Mesenchymal stem cell (in vitro differentiated cells and primary cell): ENCODE data around the gene SERTAD1.

Experiments used
- DNase-seq: peaks from one replicate; pipeline ENCODE4 v3.0.0-alpha.2; 2013
- H2AFZ ChIP-seq: one replicate; pipeline ENCODE4 v1.6.1; 2013; ENCODE audit warnings: low read depth, mild to moderate bottlenecking, control low read depth, inconsistent platforms, low read length, moderate library complexity
- H2AK5ac ChIP-seq: 2 replicates; pipeline ENCODE4 v1.6.1; 2013; ENCODE audit warnings: low read length, moderate library complexity, mild to moderate bottlenecking, inconsistent platforms; ENCODE audit not compliant: severe bottlenecking
- H2BK120ac ChIP-seq: one replicate; pipeline ENCODE4 v1.6.1; 2013; ENCODE audit warnings: low read depth, mild to moderate bottlenecking, inconsistent platforms, low read length, moderate library complexity
- H2BK12ac ChIP-seq, 2 experiments: one replicate each; pipeline ENCODE4 v1.6.1; 2013; ENCODE audit warnings: inconsistent platforms in 2 of 2, low read length in 2 of 2, mild to moderate bottlenecking in 2 of 2, moderate library complexity in 2 of 2, control low read depth in 1 of 2
- H2BK15ac ChIP-seq: one replicate; pipeline ENCODE4 v1.6.1; 2013; ENCODE audit warnings: mild to moderate bottlenecking, low read depth, inconsistent platforms; ENCODE audit not compliant: poor library complexity, severe bottlenecking
- H2BK5ac ChIP-seq: 2 replicates; pipeline ENCODE4 v1.6.1; 2013; ENCODE audit warnings: low read depth, mild to moderate bottlenecking, low read length, control low read depth, inconsistent platforms; ENCODE audit not compliant: poor library complexity, severe bottlenecking
- H3K14ac ChIP-seq, 2 experiments: one replicate each; pipeline ENCODE4 v1.6.1; 2013; ENCODE audit warnings: inconsistent platforms in 2 of 2, low read length in 2 of 2, control low read depth in 1 of 2, mild to moderate bottlenecking in 1 of 2, moderate library complexity in 1 of 2
- H3K18ac ChIP-seq, 2 experiments: one replicate each; pipeline ENCODE4 v1.6.1; 2013; ENCODE audit warnings: inconsistent platforms in 2 of 2, low read length in 2 of 2, control low read depth in 1 of 2, low read depth in 1 of 2, mild to moderate bottlenecking in 1 of 2
- H3K23ac ChIP-seq, 2 experiments: one replicate each; pipeline ENCODE4 v1.6.1; 2013; ENCODE audit warnings: inconsistent platforms in 2 of 2, low read length in 2 of 2, mild to moderate bottlenecking in 2 of 2, moderate library complexity in 2 of 2, control low read depth in 1 of 2
- H3K27ac ChIP-seq: 2 replicates; pipeline ENCODE4 v1.5.1; 2013; ENCODE audit warnings: mild to moderate bottlenecking, moderate library complexity, low read length, control low read depth, inconsistent platforms; ENCODE audit not compliant: poor library complexity, severe bottlenecking
- H3K27me3 ChIP-seq, 2 experiments: 2 replicates each; pipeline versions ENCODE4 v1.6.1 to v1.7.0; 2013; ENCODE audit warnings: low read length in 2 of 2, mild to moderate bottlenecking in 2 of 2, moderate library complexity in 2 of 2, control low read depth in 1 of 2, inconsistent platforms in 1 of 2; ENCODE audit not compliant: control insufficient read depth in 1 of 2, insufficient read depth in 1 of 2
- H3K36me3 ChIP-seq, 2 experiments: 2 replicates each; pipeline versions ENCODE4 v1.6.1 to v1.7.0; 2013; ENCODE audit warnings: low read length in 2 of 2, control low read depth in 1 of 2, inconsistent platforms in 1 of 2, low read depth in 1 of 2, mild to moderate bottlenecking in 1 of 2; ENCODE audit not compliant: insufficient read depth in 2 of 2, control insufficient read depth in 1 of 2
- H3K4ac ChIP-seq, 2 experiments: one replicate each; pipeline ENCODE4 v1.6.1; 2013; ENCODE audit warnings: inconsistent platforms in 2 of 2, low read length in 2 of 2, mild to moderate bottlenecking in 2 of 2, moderate library complexity in 2 of 2, control low read depth in 1 of 2, low read depth in 1 of 2
- H3K4me1 ChIP-seq: 2 replicates; pipeline ENCODE4 v1.6.1; 2013; ENCODE audit warnings: low read depth, low read length, control low read depth; ENCODE audit not compliant: control insufficient read depth, insufficient read depth
- H3K4me2 ChIP-seq: 2 replicates; pipeline ENCODE4 v1.6.1; 2013; ENCODE audit warnings: low read length, mild to moderate bottlenecking, inconsistent platforms; ENCODE audit not compliant: poor library complexity, severe bottlenecking
- H3K4me3 ChIP-seq, 2 experiments: 2 replicates each; pipeline versions ENCODE4 v1.5.1 to v1.7.0; 2013; ENCODE audit warnings: low read length in 2 of 2, mild to moderate bottlenecking in 2 of 2, control low read depth in 1 of 2, low read depth in 1 of 2; ENCODE audit not compliant: insufficient read depth in 1 of 2
- H3K79me1 ChIP-seq: replicated peaks from 2 replicates; pipeline ENCODE4 v1.6.1; 2013; ENCODE audit warnings: mild to moderate bottlenecking, control low read depth, low read length, inconsistent platforms; ENCODE audit not compliant: poor library complexity, severe bottlenecking
- H3K9ac ChIP-seq: 2 replicates; pipeline ENCODE4 v1.7.0; 2013; ENCODE audit warnings: mild to moderate bottlenecking, low read length, moderate library complexity
- H3K9me3 ChIP-seq: 2 replicates; pipeline ENCODE4 v1.7.0; 2013; ENCODE audit warnings: mild to moderate bottlenecking, low read length; ENCODE audit not compliant: control insufficient read depth
- H4K8ac ChIP-seq: one replicate; pipeline ENCODE4 v1.6.1; 2013; ENCODE audit warnings: inconsistent platforms, mild to moderate bottlenecking, low read length, moderate library complexity
- H4K91ac ChIP-seq: one replicate; pipeline ENCODE4 v1.6.1; 2013; ENCODE audit warnings: mild to moderate bottlenecking, low read length, inconsistent platforms
- WGBS: methylation state at CpG from one replicate; pipeline ENCODE4 v1.1.7; 2013; ENCODE audit warnings: mixed read lengths; 5-methylcytosine and 5-hydroxymethylcytosine counted together

SERTAD1 gene

GRCh38 chr19:40417643-40417981 is 8.2 kb downstream of the SERTAD1 start:
- Histone ChIP-seq H3K27me3 (peaks cover 3 to 9% of the 10 kb centered on the region in 2 experiments), H3K4ac (peak overlapping the region; percentile 68 to 99), H2AFZ (no peak overlapping the region), H3K4me2 (no peak overlapping the region), H2BK12ac (peak overlapping the region; percentile 91 to 95), H2BK15ac (peak overlapping the region; percentile 100), H3K9me3 (no peaks in the 10 kb centered on the region), H3K4me1 (peaks cover 17% of the 10 kb centered on the region), H3K14ac (no peak overlapping the region), H3K23ac (no peak overlapping the region), H3K79me1 (no peaks in the 10 kb centered on the region), H4K91ac (peak overlapping the region; percentile 100), H3K9ac (no peak overlapping the region), H3K27ac (no peak overlapping the region), H3K18ac (peak overlapping the region; percentile 93 to 99), H3K4me3 (no peak overlapping the region), H2BK120ac (peak overlapping the region; percentile 99), H2AK5ac (peak overlapping the region; percentile 86), H2BK5ac (no peak overlapping the region), H4K8ac (peak overlapping the region; percentile 100), H3K36me3 (peaks cover 3 to 7% of the 10 kb centered on the region in 2 experiments)
- no peak for DNase-seq
- WGBS = 70% methylated on average over 4 of the region's 4 CpGs

- no peak overlapping the region for H3K23ac ChIP-seq
These were observed 8.7 kb downstream of the SERTAD1 start for GRCh38 chr19:40416918-40417642.

GRCh38 chr19:40415768-40416167 is 10.0 kb downstream of the SERTAD1 start:
- Histone ChIP-seq H4K8ac (peak overlapping the region; percentile 62), H3K79me1 (no peaks in the 10 kb centered on the region), H3K4me3 (no peak overlapping the region), H3K14ac (no peak overlapping the region), H3K4me1 (peaks cover 25% of the 10 kb centered on the region), H3K27me3 (peaks cover 3 to 18% of the 10 kb centered on the region in 2 experiments), H3K9ac (no peak overlapping the region), H3K36me3 (no peaks in the 10 kb centered on the region), H2AK5ac (peak overlapping the region; percentile 42), H4K91ac (peak overlapping the region; percentile 69), H3K4me2 (no peak overlapping the region), H3K27ac (no peak overlapping the region), H2BK5ac (no peak overlapping the region), H3K9me3 (no peaks in the 10 kb centered on the region), H3K18ac (peak overlapping the region; percentile 28 to 52), H2AFZ (no peak overlapping the region), H3K4ac (peak overlapping the region; percentile 32 to 83), H2BK15ac (peak overlapping the region; percentile 70), H2BK120ac (peak overlapping the region; percentile 42), H3K23ac (no peak overlapping the region), H2BK12ac (peak overlapping the region; percentile 81 to 98)
- 98% methylated on average over 2 of the region's 2 CpGs for WGBS
- DNase-seq = no peak

More at GRCh38 chr19:40416918-40417642, 8.7 kb downstream of the SERTAD1 start:
- Histone ChIP-seq H2BK5ac (peak overlapping the region; percentile 33), H3K9me3 (no peaks in the 10 kb centered on the region), H3K18ac (peak overlapping the region; percentile 93 to 99), H3K4me2 (no peak overlapping the region), H3K27ac (no peak overlapping the region), H3K27me3 (peaks cover 3 to 14% of the 10 kb centered on the region in 2 experiments), H3K79me1 (no peaks in the 10 kb centered on the region), H2BK120ac (peak overlapping the region; percentile 99), H4K8ac (peak overlapping the region; percentile 100), H2AK5ac (peak overlapping the region; percentile 86), H3K4ac (peak overlapping the region; percentile 68 to 99), H3K4me3 (no peak overlapping the region), H4K91ac (peak overlapping the region; percentile 100), H2AFZ (peak overlapping the region; percentile 24), H3K36me3 (peaks cover 0 to 1% of the 10 kb centered on the region in 2 experiments), H3K9ac (peak overlapping the region; percentile 3), H2BK12ac (peak overlapping the region; percentile 91 to 95), H3K14ac (peak overlapping the region in 1 of 2 experiments; percentile 63), H3K4me1 (peaks cover 19% of the 10 kb centered on the region), H2BK15ac (peak overlapping the region; percentile 100)
- peak; percentile 90 for DNase-seq
- 17% methylated on average over 16 of the region's 16 CpGs for WGBS
